Measurements from ENCODE around the gene GPHA2. TPM values are rescaled to one million over a fixed set of nuclear protein-coding genes. Genes with fewer than 3 reads are reported as not detected.

GPHA2 gene
- total RNA-seq, 1 donor from 2014 or later, result not detected

- no peak overlapping the region for H3K9ac ChIP-seq
- no peaks in the 10 kb centered on the region for H3K36me3 ChIP-seq
- H3K4me1 Mint-ChIP-seq, result no peaks in the 10 kb centered on the region
- H3K27ac Mint-ChIP-seq, result no peak overlapping the region
- no peak for TF ChIP-seq EZH2 (IDR thresholded peaks at IDR 0.05)
- TF ChIP-seq, protein P1, sequence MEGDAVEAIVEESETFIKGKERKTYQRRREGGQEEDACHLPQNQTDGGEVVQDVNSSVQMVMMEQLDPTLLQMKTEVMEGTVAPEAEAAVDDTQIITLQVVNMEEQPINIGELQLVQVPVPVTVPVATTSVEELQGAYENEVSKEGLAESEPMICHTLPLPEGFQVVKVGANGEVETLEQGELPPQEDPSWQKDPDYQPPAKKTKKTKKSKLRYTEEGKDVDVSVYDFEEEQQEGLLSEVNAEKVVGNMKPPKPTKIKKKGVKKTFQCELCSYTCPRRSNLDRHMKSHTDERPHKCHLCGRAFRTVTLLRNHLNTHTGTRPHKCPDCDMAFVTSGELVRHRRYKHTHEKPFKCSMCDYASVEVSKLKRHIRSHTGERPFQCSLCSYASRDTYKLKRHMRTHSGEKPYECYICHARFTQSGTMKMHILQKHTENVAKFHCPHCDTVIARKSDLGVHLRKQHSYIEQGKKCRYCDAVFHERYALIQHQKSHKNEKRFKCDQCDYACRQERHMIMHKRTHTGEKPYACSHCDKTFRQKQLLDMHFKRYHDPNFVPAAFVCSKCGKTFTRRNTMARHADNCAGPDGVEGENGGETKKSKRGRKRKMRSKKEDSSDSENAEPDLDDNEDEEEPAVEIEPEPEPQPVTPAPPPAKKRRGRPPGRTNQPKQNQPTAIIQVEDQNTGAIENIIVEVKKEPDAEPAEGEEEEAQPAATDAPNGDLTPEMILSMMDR (IDR thresholded peaks at IDR 0.05), result peak; percentile 86
- no peak for TF ChIP-seq EZH2phosphoT487 (IDR thresholded peaks at IDR 0.05)
- H3K4me3 Mint-ChIP-seq, result no peak overlapping the region
- H3K9me3 ChIP-seq (ENCODE audit: low read depth), result no peaks in the 10 kb centered on the region
- no peak overlapping the region for H3K27ac ChIP-seq
- H3K27me3 ChIP-seq, result no peaks in the 10 kb centered on the region
- peak; percentile 80 for DNase-seq (ENCODE audit: low spot score)
- H3F3A ChIP-seq (ENCODE audit: low read depth), result no peaks in the 10 kb centered on the region
- H4K20me1 ChIP-seq (ENCODE audit: low read depth), result peaks cover 5% of the 10 kb centered on the region
- H3K79me2 ChIP-seq (ENCODE audit: low read depth), result no peaks in the 10 kb centered on the region
- no peaks in the 10 kb centered on the region for H3K9me3 Mint-ChIP-seq
- H3K4me3 ChIP-seq, result no peak overlapping the region
- H3K36me3 Mint-ChIP-seq, result no peaks in the 10 kb centered on the region
- H3K27me3 Mint-ChIP-seq (ENCODE audit: insufficient read depth, low read depth), result peaks cover 6% of the 10 kb centered on the region
- no peak overlapping the region for H3K4me2 ChIP-seq
- H2AFZ ChIP-seq (replicated peaks), result no peak overlapping the region
- H3K4me1 ChIP-seq, result no peaks in the 10 kb centered on the region
Measured at GRCh38 chr11:64894070-64894811, 41.5 kb downstream of the GPHA2 start.

DNA sequence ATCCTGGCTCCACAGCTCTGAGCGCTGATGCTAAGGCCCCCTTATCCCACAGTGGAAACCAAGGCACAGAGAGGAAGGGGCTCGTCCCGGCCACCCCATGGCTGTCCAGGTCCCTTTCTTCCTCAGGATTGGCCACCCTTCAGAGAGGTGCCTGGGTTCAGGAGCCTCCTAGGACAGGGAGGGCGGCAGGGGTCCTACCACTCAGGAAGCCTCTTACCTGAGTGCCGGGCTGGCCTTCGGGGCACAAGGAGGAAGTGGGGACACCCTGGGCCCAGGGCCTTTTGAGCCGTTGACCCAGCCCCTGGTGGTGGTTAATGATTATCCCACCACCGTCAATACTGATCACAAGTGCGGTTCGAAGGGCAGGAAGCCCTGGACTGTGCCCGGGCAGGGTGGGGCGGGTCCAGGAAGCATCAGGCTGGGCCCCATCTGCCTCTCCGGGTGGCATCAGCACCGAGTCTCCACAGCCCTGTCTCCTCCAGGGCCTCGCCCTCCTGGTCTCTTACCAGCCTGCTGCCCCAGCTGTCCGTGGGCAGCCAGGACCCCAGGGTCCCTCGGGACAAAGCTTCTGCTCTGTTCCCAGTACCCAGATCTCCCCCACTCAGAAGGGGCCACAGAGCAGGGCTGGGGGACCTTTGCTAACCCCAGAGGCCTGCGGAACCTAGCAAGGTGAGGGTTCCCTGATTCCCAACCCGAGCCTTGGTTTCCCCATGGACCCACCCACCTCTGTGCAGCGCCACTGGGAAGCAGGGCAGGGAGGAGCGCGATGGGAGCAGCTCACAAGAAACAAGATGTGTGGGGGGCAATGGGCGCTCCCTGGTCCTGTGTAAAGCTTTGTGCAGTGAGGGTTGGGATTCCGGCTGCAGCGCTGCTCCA, 42.3 kb downstream of the GPHA2 start:
- H3K4me3 ChIP-seq, result no peak overlapping the region
- H3K4me1 ChIP-seq, result peaks cover 7% of the 10 kb centered on the region
- no peak overlapping the region for H3K27ac ChIP-seq
- H3K79me2 ChIP-seq (ENCODE audit: low read depth), result no peaks in the 10 kb centered on the region
- no peaks in the 10 kb centered on the region for H3K27me3 ChIP-seq
- Mint-ChIP-seq H3K9me3 (no peaks in the 10 kb centered on the region), H3K27ac (no peak overlapping the region), H3K4me1 (peaks cover 2% of the 10 kb centered on the region), H3K27me3 (ENCODE audit: insufficient read depth, low read depth) (peaks cover 5% of the 10 kb centered on the region), H3K4me3 (no peak overlapping the region), H3K36me3 (no peaks in the 10 kb centered on the region)
- no peaks in the 10 kb centered on the region for H3F3A ChIP-seq (ENCODE audit: low read depth)
- H2AFZ ChIP-seq (replicated peaks), result no peak overlapping the region
- no peak for TF ChIP-seq EZH2phosphoT487 (IDR thresholded peaks at IDR 0.05)
- TF ChIP-seq, protein P1 (IDR thresholded peaks at IDR 0.05), result no peak
- TF ChIP-seq EZH2 (IDR thresholded peaks at IDR 0.05), result no peak
- no peaks in the 10 kb centered on the region for H3K9me3 ChIP-seq (ENCODE audit: low read depth)
- no peak overlapping the region for H3K4me2 ChIP-seq
- no peak for DNase-seq (ENCODE audit: low spot score)
- no peaks in the 10 kb centered on the region for H3K36me3 ChIP-seq
- H4K20me1 ChIP-seq (ENCODE audit: low read depth), result peaks cover 5% of the 10 kb centered on the region
- H3K9ac ChIP-seq, result no peak overlapping the region

DNA sequence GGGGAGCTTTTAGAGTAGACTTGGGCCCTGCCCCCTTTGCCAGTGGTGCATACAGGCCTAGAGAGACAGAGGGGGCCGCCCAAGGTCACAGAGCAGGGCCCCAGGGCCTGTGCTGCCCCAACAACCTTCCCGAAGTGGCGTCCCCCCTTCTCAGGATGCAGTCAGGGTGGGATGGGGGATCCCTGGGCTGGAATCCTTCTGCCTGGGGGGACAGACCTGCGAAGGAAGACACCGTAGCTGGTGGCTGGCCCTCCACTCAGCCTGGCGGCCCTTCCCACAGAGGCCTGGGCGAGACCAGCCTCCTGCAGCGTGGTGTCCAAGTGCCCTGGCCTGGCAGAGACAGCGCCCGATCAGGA, 42.9 kb downstream of the GPHA2 start:
- Histone ChIP-seq H2AFZ (replicated peaks) (no peak overlapping the region), H3K4me1 (peaks cover 12% of the 10 kb centered on the region), H3F3A (ENCODE audit: low read depth) (no peaks in the 10 kb centered on the region), H3K4me3 (no peak overlapping the region), H3K9ac (no peak overlapping the region), H3K9me3 (ENCODE audit: low read depth) (no peaks in the 10 kb centered on the region), H3K36me3 (no peaks in the 10 kb centered on the region), H3K4me2 (no peak overlapping the region), H4K20me1 (ENCODE audit: low read depth) (peaks cover 5% of the 10 kb centered on the region), H3K79me2 (ENCODE audit: low read depth) (no peaks in the 10 kb centered on the region), H3K27me3 (no peaks in the 10 kb centered on the region), H3K27ac (no peak overlapping the region)
- Mint-ChIP-seq H3K4me3 (no peak overlapping the region), H3K27me3 (ENCODE audit: insufficient read depth, low read depth) (peaks cover 5% of the 10 kb centered on the region), H3K9me3 (no peaks in the 10 kb centered on the region), H3K4me1 (peaks cover 7% of the 10 kb centered on the region), H3K36me3 (no peaks in the 10 kb centered on the region), H3K27ac (no peak overlapping the region)
- DNase-seq (ENCODE audit: low spot score), result no peak
- TF ChIP-seq EZH2phosphoT487 (IDR thresholded peaks at IDR 0.05) (no peak), EZH2 (IDR thresholded peaks at IDR 0.05) (no peak)
- TF ChIP-seq, protein P1 (IDR thresholded peaks at IDR 0.05), result no peak

Data from neural progenitor cell (in vitro differentiated cells).